NCI-H1105 treated with DMSO at 0.1 percent for 48 hours (cell line): Measurements from ENCODE around the gene RUNX1.
A peak's percentile ranks its signal among the peaks of the same experiment; 100 is the strongest.

ENCODE experiments used
- DNase-seq: peaks from one replicate; lab custom pipeline; 2025; lab: John Stamatoyannopoulos, UW

Gene RUNX1

GRCh38 chr21:34880401-34880800 lies 168.7 kb downstream of the RUNX1 start:
- no peak for DNase-seq

- no peak for DNase-seq
Observed at GRCh38 chr21:34878940-34879339, 170.2 kb downstream of the RUNX1 start.

- peak; percentile 87 for DNase-seq
Observed at GRCh38 chr21:34878501-34878900, 170.6 kb downstream of the RUNX1 start.

- peak; percentile 37 for DNase-seq
Observed at GRCh38 chr21:34877485-34878128, 171.5 kb downstream of the RUNX1 start.

- DNase-seq: no peak
Observed at GRCh38 chr21:34875830-34876229, 173.3 kb downstream of the RUNX1 start.

- no peak for DNase-seq
Observed at GRCh38 chr21:34874684-34875513, 174.2 kb downstream of the RUNX1 start.

- DNase-seq: no peak
Observed at GRCh38 chr21:34871026-34871908, 177.8 kb downstream of the RUNX1 start.

- no peak for DNase-seq
Observed at GRCh38 chr21:34870246-34870645, 178.9 kb downstream of the RUNX1 start.

- DNase-seq: no peak
Observed at GRCh38 chr21:34869545-34869944, 179.6 kb downstream of the RUNX1 start.

- no peak for DNase-seq
Observed at GRCh38 chr21:34867785-34868184, 181.3 kb downstream of the RUNX1 start.

GRCh38 chr21:34865400-34866241 lies 183.5 kb downstream of the RUNX1 start:
- peak; percentile 1 for DNase-seq

- DNase-seq: no peak
Observed at GRCh38 chr21:34864370-34865149, 184.5 kb downstream of the RUNX1 start.

GRCh38 chr21:34862951-34863350 lies 186.2 kb downstream of the RUNX1 start:
- no peak for DNase-seq

- no peak for DNase-seq
Observed at GRCh38 chr21:34861258-34861657, 187.8 kb downstream of the RUNX1 start.

- DNase-seq: no peak
Observed at GRCh38 chr21:34859976-34860653, 189.0 kb downstream of the RUNX1 start.

GRCh38 chr21:34858559-34858958 lies 190.5 kb downstream of the RUNX1 start:
- no peak for DNase-seq

- no peak for DNase-seq
Observed at GRCh38 chr21:34857874-34858273, 191.2 kb downstream of the RUNX1 start.

- no peak for DNase-seq
Observed at GRCh38 chr21:34857122-34857713, 191.9 kb downstream of the RUNX1 start.

GRCh38 chr21:34852448-34852847 lies 196.7 kb downstream of the RUNX1 start:
- no peak for DNase-seq
